ENCODE results near the gene PCID2.

DNA sequence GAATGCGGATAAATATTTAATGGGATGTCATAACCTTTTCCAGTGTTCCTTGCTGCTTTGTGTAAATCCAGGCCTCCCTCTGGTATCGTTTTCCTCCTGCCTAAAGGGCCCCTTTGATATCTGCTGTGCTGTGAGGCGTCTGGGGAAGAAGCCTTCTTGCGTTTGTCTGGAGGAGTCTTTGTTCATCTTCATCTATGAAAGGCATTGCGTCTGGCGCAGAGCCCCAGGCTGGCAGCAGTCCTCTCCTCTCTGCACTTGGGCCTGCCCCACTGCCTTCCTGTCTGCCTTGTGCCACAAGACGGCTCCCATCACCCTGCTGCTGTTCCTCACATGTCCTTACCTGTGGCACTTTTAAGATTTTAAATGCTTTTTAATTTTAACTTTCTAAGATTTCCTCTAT is 40.3 kb downstream of the PCID2 start:
- TF ChIP-seq ZNF274 (IDR thresholded peaks at IDR 0.05; ENCODE audit: low read depth, low read length) (no peak), YY1 (IDR thresholded peaks at IDR 0.05; ENCODE audit: insufficient read depth, insufficient read length) (no peak), SUZ12 (IDR thresholded peaks at IDR 0.05; ENCODE audit: extremely low read depth, insufficient read depth, insufficient read length) (no peak)
